ENCODE data around the gene PEX5L. TPM values are rescaled to one million over a fixed set of nuclear protein-coding genes. Genes with fewer than 3 reads are reported as not detected.

Gene PEX5L
- total and polyA plus RNA-seq, 2 donors (not counting 1 experiment from before 2014, with no cell fraction given) = not detected

- Mint-ChIP-seq H3K27ac (no peak overlapping the region), H3K9me3 (ENCODE audit: insufficient read depth) (peaks cover 3% of the 10 kb centered on the region), H3K4me3 (no peak overlapping the region), H3K27me3 (peaks cover 15% of the 10 kb centered on the region), H3K4me1 (no peaks in the 10 kb centered on the region)
- H3K79me2 ChIP-seq (ENCODE audit: control insufficient read depth, insufficient read depth, low read length) = no peaks in the 10 kb centered on the region
- H3K36me3 ChIP-seq (replicated peaks in 1 of 2; ENCODE audit: control extremely low read depth in 1 of 2, control insufficient read depth in 1 of 2, extremely low read depth in 1 of 2, insufficient read depth in 2 of 2, low read length in 1 of 2) = no peaks in the 10 kb centered on the region
- peaks cover 0 to 3% (median 0%) of the 10 kb centered on the region in 3 donors for H3K9me3 ChIP-seq (ENCODE audit: control extremely low read depth in 1 of 3, control insufficient read depth in 2 of 3, insufficient read depth in 1 of 3, low read length in 2 of 3)
- ChIA-PET POLR2A (no interaction called here), CTCF (no interaction called here)
- TF ChIP-seq EZH2 (IDR thresholded peaks at IDR 0.05; ENCODE audit: borderline replicate concordance, insufficient read depth, low read depth, low read length, poor library complexity, severe bottlenecking) = no peak
- TF ChIP-seq CTCF (IDR thresholded peaks at IDR 0.05) = no peak
- H3K4me1 ChIP-seq (ENCODE audit: control insufficient read depth in 2 of 2, insufficient read depth in 2 of 2, low read length in 2 of 2) = no peaks in the 10 kb centered on the region
- H3K27ac ChIP-seq (ENCODE audit: low read length in 2 of 2) = no peak overlapping the region
- no peak overlapping the region for H3K4me2 ChIP-seq (replicated peaks; ENCODE audit: low read depth, low read length, poor library complexity, severe bottlenecking)
- intact Hi-C loops (cut with micrococcal nuclease) = no loop called here
- H3K27me3 ChIP-seq (replicated peaks in 1 of 4; ENCODE audit: control extremely low read depth in 1 of 4, control insufficient read depth in 3 of 4, insufficient read depth in 4 of 4, low read length in 3 of 4) = no peaks in the 10 kb centered on the region
- no peak overlapping the region for H3K9ac ChIP-seq (ENCODE audit: low read length)
- ATAC-seq (ENCODE audit: low read depth) (no peak), DNase-seq (no peak)
- H2AFZ ChIP-seq (ENCODE audit: insufficient read depth, low read depth, low read length, poor library complexity, severe bottlenecking) = no peak overlapping the region
- no peaks in the 10 kb centered on the region for H4K20me1 ChIP-seq (ENCODE audit: control insufficient read depth, insufficient read depth, low read length, poor library complexity, severe bottlenecking)
- WGBS (ENCODE audit: insufficient coverage) = 100% methylated on average over 3 of the region's 4 CpGs
- no peak overlapping the region for H3K4me3 ChIP-seq (ENCODE audit: control extremely low read depth in 1 of 5, extremely low read depth in 1 of 5, insufficient read depth in 1 of 5, low read depth in 2 of 5, low read length in 4 of 5)
These were observed 103.7 kb downstream of the PEX5L start for GRCh38 chr3:179933080-179933479.

- H3K9me3 ChIP-seq (ENCODE audit: control extremely low read depth in 1 of 3, control insufficient read depth in 2 of 3, insufficient read depth in 1 of 3, low read length in 2 of 3) = peaks cover 0 to 3% (median 0%) of the 10 kb centered on the region in 3 donors
- H3K36me3 ChIP-seq (replicated peaks in 1 of 2; ENCODE audit: control extremely low read depth in 1 of 2, control insufficient read depth in 1 of 2, extremely low read depth in 1 of 2, insufficient read depth in 2 of 2, low read length in 1 of 2) = no peaks in the 10 kb centered on the region
- no peak overlapping the region for H2AFZ ChIP-seq (ENCODE audit: insufficient read depth, low read depth, low read length, poor library complexity, severe bottlenecking)
- H3K9ac ChIP-seq (ENCODE audit: low read length) = no peak overlapping the region
- DNase-seq = no peak
- intact Hi-C loops (cut with micrococcal nuclease) = no loop called here
- no peak overlapping the region for H3K4me3 ChIP-seq (ENCODE audit: control extremely low read depth in 1 of 5, extremely low read depth in 1 of 5, insufficient read depth in 1 of 5, low read depth in 2 of 5, low read length in 4 of 5)
- ATAC-seq (ENCODE audit: low read depth) = no peak
- H3K27me3 Mint-ChIP-seq = peaks cover 15% of the 10 kb centered on the region
- CTCF ChIA-PET = no interaction called here
- H4K20me1 ChIP-seq (ENCODE audit: control insufficient read depth, insufficient read depth, low read length, poor library complexity, severe bottlenecking) = no peaks in the 10 kb centered on the region
- TF ChIP-seq EZH2 (IDR thresholded peaks at IDR 0.05; ENCODE audit: borderline replicate concordance, insufficient read depth, low read depth, low read length, poor library complexity, severe bottlenecking) = no peak
- H3K79me2 ChIP-seq (ENCODE audit: control insufficient read depth, insufficient read depth, low read length) = no peaks in the 10 kb centered on the region
- H3K27me3 ChIP-seq (replicated peaks in 1 of 4; ENCODE audit: control extremely low read depth in 1 of 4, control insufficient read depth in 3 of 4, insufficient read depth in 4 of 4, low read length in 3 of 4) = no peaks in the 10 kb centered on the region
- H3K4me2 ChIP-seq (replicated peaks; ENCODE audit: low read depth, low read length, poor library complexity, severe bottlenecking) = no peak overlapping the region
- H3K4me1 Mint-ChIP-seq = no peaks in the 10 kb centered on the region
- no peak overlapping the region for H3K4me3 Mint-ChIP-seq
- H3K27ac ChIP-seq (ENCODE audit: low read length in 2 of 2) = no peak overlapping the region
- H3K27ac Mint-ChIP-seq = no peak overlapping the region
- no CpG with 5 or more reads among the region's 1 CpG for WGBS (ENCODE audit: insufficient coverage)
- no peaks in the 10 kb centered on the region for H3K4me1 ChIP-seq (ENCODE audit: control insufficient read depth in 2 of 2, insufficient read depth in 2 of 2, low read length in 2 of 2)
- POLR2A ChIA-PET = no interaction called here
- H3K9me3 Mint-ChIP-seq (ENCODE audit: insufficient read depth) = peaks cover 3% of the 10 kb centered on the region
These were observed 104.1 kb downstream of the PEX5L start for GRCh38 chr3:179932674-179933073.
